KG1 (cell line): ENCODE measurements around the gene STK11IP.
A peak's percentile ranks its signal among the peaks of the same experiment; 100 is the strongest.

Source experiments
- DNase-seq: peaks from one replicate; lab custom pipeline; 2025; lab: John Stamatoyannopoulos, UW

Gene STK11IP

GRCh38 chr2:219578811-219579613, 18.6 kb upstream of the STK11IP start:
- no peak for DNase-seq

- no peak for DNase-seq
Observed at GRCh38 chr2:219581346-219581745, 16.3 kb upstream of the STK11IP start.

GRCh38 chr2:219591091-219591490, 6.6 kb upstream of the STK11IP start:
- DNase-seq: no peak

GRCh38 chr2:219592736-219593135, 4.9 kb upstream of the STK11IP start:
- no peak for DNase-seq

- no peak for DNase-seq
Observed at GRCh38 chr2:219593154-219593553, 4.5 kb upstream of the STK11IP start.

- no peak for DNase-seq
Observed at GRCh38 chr2:219595256-219595655, 2.4 kb upstream of the STK11IP start.

- peak; percentile 52 for DNase-seq
Observed at GRCh38 chr2:219596954-219597551, 604 bp upstream of the STK11IP start.

GRCh38 chr2:219598308-219599078, 836 bp downstream of the STK11IP start:
- DNase-seq: no peak

GRCh38 chr2:219603771-219604170, 6.1 kb downstream of the STK11IP start:
- DNase-seq: peak; percentile 26

GRCh38 chr2:219605607-219605954, 7.9 kb downstream of the STK11IP start:
- DNase-seq: no peak

- DNase-seq: no peak
Observed at GRCh38 chr2:219607931-219608330, 10.3 kb downstream of the STK11IP start.

- no peak for DNase-seq
Observed at GRCh38 chr2:219608399-219608964, 10.8 kb downstream of the STK11IP start.

GRCh38 chr2:219609149-219609750, 11.6 kb downstream of the STK11IP start:
- no peak for DNase-seq

- DNase-seq: no peak
Observed at GRCh38 chr2:219611306-219611705, 13.6 kb downstream of the STK11IP start.

GRCh38 chr2:219611866-219612576, 14.4 kb downstream of the STK11IP start:
- no peak for DNase-seq

GRCh38 chr2:219612577-219613286, 15.1 kb downstream of the STK11IP start:
- DNase-seq: no peak

GRCh38 chr2:219613461-219614070, 15.9 kb downstream of the STK11IP start:
- DNase-seq: no peak

GRCh38 chr2:219614076-219614860, 16.6 kb downstream of the STK11IP start:
- DNase-seq: no peak

GRCh38 chr2:219615036-219615435, 17.4 kb downstream of the STK11IP start:
- no peak for DNase-seq

GRCh38 chr2:219615894-219616293, 18.2 kb downstream of the STK11IP start:
- DNase-seq: no peak
